HepG2 (cell line): Measurements from ENCODE around the gene WDR76. TPM values are rescaled to one million over a fixed set of nuclear protein-coding genes. Genes with fewer than 3 reads are reported as not detected.
A peak's percentile ranks its signal among the peaks of the same experiment; 100 is the strongest.

ENCODE experiments used
- AKAP8 ChIP-seq: sonication (generic); formaldehyde crosslinking; IDR thresholded peaks from 2 replicates; pipeline ENCODE4 v1.5.1; 2020; ENCODE audit warnings: mild to moderate bottlenecking, missing genetic modification reagents
- DR1 ChIP-seq: sonication (generic); formaldehyde crosslinking; IDR thresholded peaks from 2 replicates; pipeline ENCODE4 v1.8.0; 2021; ENCODE audit warnings: mild to moderate bottlenecking, missing genetic modification reagents, inconsistent platforms
- MIER3 ChIP-seq: IDR thresholded peaks from 2 replicates; pipeline ENCODE4 v1.6.1; 2016; ENCODE audit warnings: missing compliant biosample characterization, borderline replicate concordance
- NCOA1 ChIP-seq: sonication (generic); formaldehyde crosslinking; IDR thresholded peaks from 2 replicates; pipeline ENCODE4 v1.9.0; 2021; ENCODE audit warnings: missing genetic modification reagents
- NRL ChIP-seq: sonication (generic); formaldehyde crosslinking; IDR thresholded peaks from 2 replicates; pipeline ENCODE4 v1.5.0; 2020; ENCODE audit warnings: missing genetic modification reagents, mild to moderate bottlenecking, moderate library complexity, borderline replicate concordance
- SMAD9 ChIP-seq: sonication (generic); formaldehyde crosslinking; IDR thresholded peaks from 2 replicates; pipeline ENCODE4 v1.5.1; 2020; ENCODE audit warnings: mild to moderate bottlenecking, missing genetic modification reagents
- TP53 ChIP-seq: sonication (generic); formaldehyde crosslinking; conservative IDR thresholded peaks from 2 replicates; pipeline ENCODE4 v1.4.0; 2020; ENCODE audit warnings: missing genetic modification reagents
- XRCC5 ChIP-seq: fragments of 200-400 bp; formaldehyde crosslinking; optimal IDR thresholded peaks from 2 replicates; pipeline ENCODE3; 2017; ENCODE audit warnings: mild to moderate bottlenecking, low read length
- ZNF431 ChIP-seq: sonication (generic); formaldehyde crosslinking; IDR thresholded peaks from 2 replicates; pipeline ENCODE4 v1.9.0; 2022; ENCODE audit warnings: missing genetic modification reagents, low read depth, mild to moderate bottlenecking, borderline replicate concordance
- ZNF451 ChIP-seq: sonication (generic); formaldehyde crosslinking; IDR thresholded peaks from 2 replicates; pipeline ENCODE4 v1.5.0; 2020; ENCODE audit warnings: mild to moderate bottlenecking, missing genetic modification reagents
- ZNF556 ChIP-seq: sonication (generic); formaldehyde crosslinking; IDR thresholded peaks from 2 replicates; pipeline ENCODE4 v1.4.0; 2020; ENCODE audit warnings: mild to moderate bottlenecking, missing genetic modification reagents, borderline replicate concordance
- ZNF646 ChIP-seq: sonication (generic); formaldehyde crosslinking; IDR thresholded peaks from 2 replicates; pipeline ENCODE4 v1.9.0; 2021; ENCODE audit warnings: mild to moderate bottlenecking, missing genetic modification reagents
- ZSCAN20 ChIP-seq: sonication (generic); formaldehyde crosslinking; IDR thresholded peaks from 2 replicates; pipeline ENCODE4 v1.4.0; 2020; ENCODE audit warnings: missing genetic modification reagents, mild to moderate bottlenecking, borderline replicate concordance
- polyA plus RNA-seq, 8 experiments: library from polyadenylated mRNA; depleted of rRNA in 3 of 8; stranded (reverse) in 7 of 8; unstranded in 1 of 8; fragments of >200 nt; fragmentation: Illumina TruSeq in 4 of 8; extraction: Trizol in 4 of 8; gene quantifications; 2 replicates each; pipeline versions ENCODE4 v1.2.1 to v1.2.3, GENCODE V29; 2011 to 2016; ENCODE audit warnings: low read depth in 4 of 8, missing spikeins in 1 of 8, mixed read lengths in 1 of 8; ENCODE audit not compliant: insufficient read depth in 1 of 8
- total RNA-seq, 5 experiments: library from RNA; depleted of rRNA; stranded (reverse); fragments of >200 nt; fragmentation: Illumina TruSeq; extraction: Trizol; gene quantifications; 2 replicates each; pipeline ENCODE4 v1.2.3, GENCODE V29; 2016; ENCODE audit warnings: low read depth in 1 of 5
- TF ChIP-seq, protein P1 (sequence below): sonication (generic); formaldehyde crosslinking; IDR thresholded peaks from 2 replicates; pipeline ENCODE4 v1.4.0; 2020; ENCODE audit warnings: mild to moderate bottlenecking, low read depth, missing genetic modification reagents
- TF ChIP-seq, protein P2 (sequence below), 2 experiments: fragments of 450-650 bp in 1 of 2; sonication (generic) in 1 of 2; formaldehyde crosslinking; IDR thresholded peaks; 2 replicates each; pipeline versions ENCODE4 v1.5.0 to v1.8.0; 2020 to 2022; ENCODE audit warnings: mild to moderate bottlenecking in 1 of 2, missing genetic modification reagents in 1 of 2
- TF ChIP-seq, protein P3 (sequence below): IDR thresholded peaks from 2 replicates; pipeline ENCODE4 v1.6.1; 2016; ENCODE audit warnings: low read depth, control low read depth
- TF ChIP-seq, protein P4 (sequence below): sonication (generic); formaldehyde crosslinking; IDR thresholded peaks from 2 replicates; pipeline ENCODE4 v1.4.0; 2020; ENCODE audit warnings: missing genetic modification reagents

Gene WDR76
- total and polyA plus RNA-seq, 2 of the 13 experiments (the other 11 are each of a cell fraction or from before 2014, with no cell fraction given), result 1.1 to 9.7 TPM

DNA sequence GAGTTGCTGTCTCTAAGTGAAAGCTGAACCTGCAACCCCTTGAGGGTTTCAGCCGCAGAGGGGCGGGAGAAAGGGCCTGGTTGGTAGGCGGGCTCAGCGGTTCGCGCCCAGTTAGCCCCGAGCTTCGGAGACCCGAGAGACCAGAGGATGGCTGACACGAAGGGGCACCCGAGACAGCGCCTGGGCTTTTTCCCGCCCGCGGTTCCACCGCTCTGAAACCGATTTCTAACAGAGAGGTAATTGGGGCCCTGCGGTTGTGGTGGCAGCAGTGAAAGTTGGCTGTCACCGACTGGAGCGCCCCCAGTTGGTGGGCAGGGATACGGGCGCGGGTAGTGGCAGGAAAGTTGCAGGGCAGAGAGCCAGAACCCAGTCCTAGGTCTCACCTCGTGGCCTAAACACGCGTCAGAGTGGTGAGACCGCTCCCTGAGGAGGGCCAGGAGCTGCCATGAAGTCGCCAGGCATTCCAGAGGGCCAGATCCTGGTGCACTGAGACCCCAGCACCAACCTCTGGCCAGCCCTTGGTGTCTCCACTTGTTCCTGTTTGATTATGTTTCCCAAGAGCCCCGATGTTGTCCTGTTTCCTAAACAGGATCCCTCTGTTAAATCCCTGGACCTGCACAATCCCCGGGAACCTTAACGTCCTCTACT, 49.4 kb upstream of the WDR76 start (continued):
- TF ChIP-seq, protein P1, sequence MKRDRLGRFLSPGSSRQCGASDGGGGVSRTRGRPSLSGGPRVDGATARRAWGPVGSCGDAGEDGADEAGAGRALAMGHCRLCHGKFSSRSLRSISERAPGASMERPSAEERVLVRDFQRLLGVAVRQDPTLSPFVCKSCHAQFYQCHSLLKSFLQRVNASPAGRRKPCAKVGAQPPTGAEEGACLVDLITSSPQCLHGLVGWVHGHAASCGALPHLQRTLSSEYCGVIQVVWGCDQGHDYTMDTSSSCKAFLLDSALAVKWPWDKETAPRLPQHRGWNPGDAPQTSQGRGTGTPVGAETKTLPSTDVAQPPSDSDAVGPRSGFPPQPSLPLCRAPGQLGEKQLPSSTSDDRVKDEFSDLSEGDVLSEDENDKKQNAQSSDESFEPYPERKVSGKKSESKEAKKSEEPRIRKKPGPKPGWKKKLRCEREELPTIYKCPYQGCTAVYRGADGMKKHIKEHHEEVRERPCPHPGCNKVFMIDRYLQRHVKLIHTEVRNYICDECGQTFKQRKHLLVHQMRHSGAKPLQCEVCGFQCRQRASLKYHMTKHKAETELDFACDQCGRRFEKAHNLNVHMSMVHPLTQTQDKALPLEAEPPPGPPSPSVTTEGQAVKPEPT, result 0 out of 2 replicates have a peak, but pooled peaks have one; percentile 39
- TF ChIP-seq DR1 (CRISPR knock-in tag) (no peak), ZSCAN20 (CRISPR knock-in tag) (no peak), TP53 (CRISPR knock-in tag) (no peak), AKAP8 (CRISPR knock-in tag) (no peak), ZNF646 (0 out of 2 replicates have a peak, but pooled peaks have one; percentile 39), ZNF431 (CRISPR knock-in tag) (0 out of 2 replicates have a peak, but pooled peaks have one; percentile 4), XRCC5 (peak; percentile 81), NCOA1 (no peak), MIER3 (CRISPR knock-in tag) (peak; percentile 71; the same call in 1 of the 2 replicates), SMAD9 (CRISPR knock-in tag) (peak; percentile 88; the same call in 1 of the 2 replicates), NRL (CRISPR knock-in tag) (peak; percentile 56; the same call in 1 of the 2 replicates), ZNF451 (0 out of 2 replicates have a peak, but pooled peaks have one; percentile 7), ZNF556 (CRISPR knock-in tag) (peak; percentile 86)
- TF ChIP-seq, protein P2, sequence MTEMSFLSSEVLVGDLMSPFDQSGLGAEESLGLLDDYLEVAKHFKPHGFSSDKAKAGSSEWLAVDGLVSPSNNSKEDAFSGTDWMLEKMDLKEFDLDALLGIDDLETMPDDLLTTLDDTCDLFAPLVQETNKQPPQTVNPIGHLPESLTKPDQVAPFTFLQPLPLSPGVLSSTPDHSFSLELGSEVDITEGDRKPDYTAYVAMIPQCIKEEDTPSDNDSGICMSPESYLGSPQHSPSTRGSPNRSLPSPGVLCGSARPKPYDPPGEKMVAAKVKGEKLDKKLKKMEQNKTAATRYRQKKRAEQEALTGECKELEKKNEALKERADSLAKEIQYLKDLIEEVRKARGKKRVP (CRISPR knock-in tag; IDR thresholded peaks at IDR 0.05), result no peak
- TF ChIP-seq, protein P3, sequence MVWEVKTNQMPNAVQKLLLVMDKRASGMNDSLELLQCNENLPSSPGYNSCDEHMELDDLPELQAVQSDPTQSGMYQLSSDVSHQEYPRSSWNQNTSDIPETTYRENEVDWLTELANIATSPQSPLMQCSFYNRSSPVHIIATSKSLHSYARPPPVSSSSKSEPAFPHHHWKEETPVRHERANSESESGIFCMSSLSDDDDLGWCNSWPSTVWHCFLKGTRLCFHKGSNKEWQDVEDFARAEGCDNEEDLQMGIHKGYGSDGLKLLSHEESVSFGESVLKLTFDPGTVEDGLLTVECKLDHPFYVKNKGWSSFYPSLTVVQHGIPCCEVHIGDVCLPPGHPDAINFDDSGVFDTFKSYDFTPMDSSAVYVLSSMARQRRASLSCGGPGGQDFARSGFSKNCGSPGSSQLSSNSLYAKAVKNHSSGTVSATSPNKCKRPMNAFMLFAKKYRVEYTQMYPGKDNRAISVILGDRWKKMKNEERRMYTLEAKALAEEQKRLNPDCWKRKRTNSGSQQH (CRISPR knock-in tag), result no peak
- TF ChIP-seq, protein P4, sequence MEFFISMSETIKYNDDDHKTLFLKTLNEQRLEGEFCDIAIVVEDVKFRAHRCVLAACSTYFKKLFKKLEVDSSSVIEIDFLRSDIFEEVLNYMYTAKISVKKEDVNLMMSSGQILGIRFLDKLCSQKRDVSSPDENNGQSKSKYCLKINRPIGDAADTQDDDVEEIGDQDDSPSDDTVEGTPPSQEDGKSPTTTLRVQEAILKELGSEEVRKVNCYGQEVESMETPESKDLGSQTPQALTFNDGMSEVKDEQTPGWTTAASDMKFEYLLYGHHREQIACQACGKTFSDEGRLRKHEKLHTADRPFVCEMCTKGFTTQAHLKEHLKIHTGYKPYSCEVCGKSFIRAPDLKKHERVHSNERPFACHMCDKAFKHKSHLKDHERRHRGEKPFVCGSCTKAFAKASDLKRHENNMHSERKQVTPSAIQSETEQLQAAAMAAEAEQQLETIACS (CRISPR knock-in tag), result no peak
